Gastroesophageal sphincter (tissue), 4 donors: ENCODE data around the gene WLS. TPM values are rescaled to one million over a fixed set of nuclear protein-coding genes. Genes with fewer than 3 reads are reported as not detected.
A peak's percentile ranks its signal among the peaks of the same experiment; 100 is the strongest.

Experiments used
- ATAC-seq: fragments of 150-250 bp; one replicate; pipeline ENCODE4 v1.9.1; 2016; ENCODE audit warnings: mild to moderate bottlenecking, moderate library complexity
- H3K27ac ChIP-seq, 4 donors: fragments of 200-600 bp; sonication (generic) in 3 of 4; 1 replicate in 3 of 4; 2 replicates in 1 of 4; pipeline ENCODE4 v1.5.1; 2016 to 2019
- H3K27me3 ChIP-seq: fragments of 200-600 bp; sonication (generic); one replicate; pipeline ENCODE4 v1.5.1; 2019
- H3K36me3 ChIP-seq, 2 donors: fragments of 200-600 bp; sonication (generic); one replicate each; pipeline ENCODE4 v1.5.1; 2019; ENCODE audit warnings: control low read depth in 1 of 2
- H3K4me1 ChIP-seq, 3 donors: fragments of 200-600 bp; sonication (generic); 1 replicate in 2 of 3; 2 replicates in 1 of 3; pipeline ENCODE4 v1.5.1; 2016 to 2019; ENCODE audit warnings: control low read depth in 2 of 3
- H3K4me3 ChIP-seq, 2 donors: fragments of 200-600 bp; sonication (generic); one replicate each; pipeline ENCODE4 v1.5.1; 2019; ENCODE audit warnings: mild to moderate bottlenecking in 1 of 2, moderate library complexity in 1 of 2
- H3K9me3 ChIP-seq, 3 donors: fragments of 200-600 bp; sonication (generic); one replicate each; pipeline ENCODE4 v1.5.1; 2017 to 2019; ENCODE audit warnings: control low read depth in 2 of 3
- CTCF ChIP-seq, 4 experiments: fragments of 200-600 bp in 2 of 4; fragments of 450-650 bp in 2 of 4; sonication (generic) in 1 of 4; IDR thresholded peaks; one replicate each; pipeline ENCODE4 v1.5.1; 2017 to 2019; ENCODE audit warnings: antibody characterized with exemption in 4 of 4, mild to moderate bottlenecking in 2 of 4, moderate library complexity in 2 of 4
- EP300 ChIP-seq: sonication (generic); formaldehyde crosslinking; IDR thresholded peaks from one replicate; pipeline ENCODE4 v1.6.1; 2017; ENCODE audit warnings: antibody characterized with exemption, mild to moderate bottlenecking
- POLR2A ChIP-seq, 2 donors: fragments of 450-650 bp; IDR thresholded peaks; one replicate each; pipeline ENCODE4 v1.6.1; 2017; ENCODE audit warnings: antibody characterized with exemption in 2 of 2, mild to moderate bottlenecking in 2 of 2, moderate library complexity in 1 of 2
- POLR2AphosphoS5 ChIP-seq: sonication (generic); formaldehyde crosslinking; IDR thresholded peaks from one replicate; pipeline ENCODE4 v1.6.1; 2017; ENCODE audit warnings: antibody characterized with exemption
- WGBS, 2 donors: methylation state at CpG; one replicate each; pipeline ENCODE4 v1.1.5; 2018; ENCODE audit warnings: low coverage in 1 of 2; 5-methylcytosine and 5-hydroxymethylcytosine counted together
- total RNA-seq, 4 donors: library from RNA; depleted of rRNA; stranded (reverse); fragments of >200 nt; gene quantifications; one replicate each; pipeline ENCODE4 v1.1.0, GENCODE V29; 2016

WLS gene
- total RNA-seq, 4 donors from 2014 or later, result 120 to 280 (median 263) TPM

DNA sequence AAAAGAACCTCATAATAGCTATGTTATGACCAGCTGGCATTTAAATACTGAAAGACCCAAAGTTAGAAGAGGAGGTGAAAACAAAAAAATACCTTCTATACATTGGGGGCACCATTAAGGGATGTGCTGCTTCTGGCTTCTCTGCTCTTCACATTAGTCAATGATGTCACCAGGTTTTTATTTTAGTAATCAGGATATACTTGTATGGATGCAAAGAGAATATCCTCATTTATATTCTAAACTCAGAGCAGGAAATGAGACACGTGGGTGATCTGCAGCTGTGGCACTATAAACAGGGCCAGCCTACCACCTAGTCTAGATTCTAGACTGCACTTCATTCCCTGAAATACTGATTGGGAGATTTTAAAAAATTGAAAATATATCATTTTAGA lies 51.2 kb downstream of the WLS start:
- Histone ChIP-seq H3K9me3 (no peaks in the 10 kb centered on the region), H3K36me3 (peaks cover 0 to 18% of the 10 kb centered on the region in 2 donors), H3K4me3 (no peak overlapping the region), H3K4me1 (peaks cover 22 to 57% (median 22%) of the 10 kb centered on the region in 3 donors), H3K27ac (peak overlapping the region in 1 of 4 donors; percentile 88), H3K27me3 (no peaks in the 10 kb centered on the region)
- 29 to 50% methylated on average over 1 of the region's 1 CpG for WGBS, 2 donors
- TF ChIP-seq EP300 (no peak), POLR2A (IDR thresholded peaks at IDR 0.05) (no peak), CTCF (IDR thresholded peaks at IDR 0.05) (no peak), POLR2AphosphoS5 (no peak)
- no peak for ATAC-seq

GRCh38 chr1:68180441-68181164 lies 51.7 kb downstream of the WLS start:
- Histone ChIP-seq H3K27ac (peak overlapping the region in 2 of 4 donors; percentile 82 to 88), H3K36me3 (peaks cover 0 to 13% of the 10 kb centered on the region in 2 donors), H3K4me1 (peaks cover 27 to 62% (median 27%) of the 10 kb centered on the region in 3 donors), H3K4me3 (no peak overlapping the region), H3K9me3 (no peaks in the 10 kb centered on the region), H3K27me3 (no peaks in the 10 kb centered on the region)
- TF ChIP-seq CTCF (IDR thresholded peaks at IDR 0.05) (no peak), POLR2AphosphoS5 (no peak), POLR2A (IDR thresholded peaks at IDR 0.05) (no peak)
- ATAC-seq, result no peak

DNA sequence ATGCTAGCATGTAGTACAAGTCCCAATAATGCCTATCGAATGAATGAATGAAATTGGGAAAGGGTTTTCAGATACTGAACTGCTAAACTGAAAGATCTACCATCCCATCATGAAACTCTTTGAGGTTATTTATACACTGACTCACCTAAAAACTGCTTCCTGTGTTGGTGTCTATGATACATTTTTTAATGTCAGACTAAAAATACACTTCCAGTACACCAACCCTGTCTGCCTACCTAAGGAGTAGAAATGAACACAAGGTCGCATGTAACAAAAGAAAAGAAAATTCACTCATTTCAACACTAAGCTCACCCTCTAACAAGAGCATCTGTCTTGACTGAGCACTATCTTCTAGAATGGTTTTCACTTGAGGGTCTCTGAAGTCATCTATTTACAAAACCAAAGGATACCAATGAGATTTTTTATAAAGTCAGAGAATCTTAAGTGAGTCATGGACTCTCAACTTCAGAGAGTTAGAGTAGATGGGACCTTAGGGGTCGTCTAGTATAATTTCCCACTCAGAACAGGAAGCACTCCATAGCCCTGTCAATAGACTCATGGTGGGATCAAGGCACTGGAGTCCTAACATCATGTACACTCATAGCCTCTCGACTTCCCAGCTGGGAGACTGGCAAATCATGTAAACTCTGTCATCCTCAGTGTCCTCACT lies 53.4 kb downstream of the WLS start:
- Histone ChIP-seq H3K36me3 (peaks cover 0 to 11% of the 10 kb centered on the region in 2 donors), H3K27ac (peak overlapping the region; percentile 43 to 88 (median 74)), H3K4me3 (no peak overlapping the region), H3K27me3 (no peaks in the 10 kb centered on the region), H3K9me3 (no peaks in the 10 kb centered on the region), H3K4me1 (peaks cover 35 to 71% (median 35%) of the 10 kb centered on the region in 3 donors)
- TF ChIP-seq EP300, result no peak
- TF ChIP-seq POLR2AphosphoS5, result peak; percentile 42
- no peak for TF ChIP-seq CTCF (IDR thresholded peaks at IDR 0.05)
- no peak for TF ChIP-seq POLR2A (IDR thresholded peaks at IDR 0.05)
- no peak for ATAC-seq
- 68 to 69% methylated on average over 4 of the region's 4 CpGs for WGBS, 2 donors

DNA sequence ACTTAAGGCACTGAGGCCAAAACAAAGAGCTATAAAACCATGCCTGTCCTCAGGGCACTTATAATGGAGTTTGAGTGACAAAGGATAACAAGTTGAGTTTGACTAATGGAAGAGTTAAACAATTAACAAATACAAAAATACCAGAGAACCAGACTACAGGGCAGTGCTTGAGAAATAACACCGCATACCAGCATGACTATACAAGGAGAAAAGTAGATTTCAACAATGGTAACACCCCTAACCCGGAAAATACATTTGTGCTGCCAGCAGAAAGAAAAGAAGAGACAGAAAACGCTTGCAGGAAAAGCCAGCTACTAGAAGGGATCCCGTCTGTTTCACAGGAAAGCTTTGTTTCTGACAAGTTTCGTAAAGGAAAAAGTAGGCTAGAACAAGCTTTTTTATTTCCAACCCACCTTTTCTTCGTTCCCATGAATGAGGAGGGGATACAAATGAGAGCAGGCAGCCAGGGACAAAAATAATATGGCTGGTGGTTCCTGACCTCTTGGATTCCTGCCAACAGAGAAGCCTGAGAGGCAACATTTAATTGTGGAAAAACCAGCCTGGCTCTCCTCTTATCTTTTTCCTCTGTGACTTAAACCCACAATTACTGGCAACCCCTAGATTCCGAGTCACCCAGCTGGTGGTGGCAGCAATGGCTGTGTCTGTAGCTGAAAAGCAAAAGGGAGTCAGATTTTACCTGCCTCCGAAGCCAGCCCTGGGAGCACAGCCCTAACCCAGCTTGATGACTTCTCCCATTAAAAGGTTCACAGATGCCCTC lies 56.5 kb downstream of the WLS start:
- peak; percentile 41 for ATAC-seq
- H3K4me3 ChIP-seq, result no peak overlapping the region
- no peaks in the 10 kb centered on the region for H3K9me3 ChIP-seq
- 23 to 28% methylated on average over 6 to 7 of the region's 8 CpGs for WGBS, 2 donors
- peak overlapping the region; percentile 82 to 88 (median 86) for H3K27ac ChIP-seq
- peaks cover 44 to 80% (median 44%) of the 10 kb centered on the region in 3 donors for H3K4me1 ChIP-seq
- no peaks in the 10 kb centered on the region for H3K27me3 ChIP-seq
- peaks cover 0 to 5% of the 10 kb centered on the region in 2 donors for H3K36me3 ChIP-seq
- TF ChIP-seq POLR2AphosphoS5, result peak; percentile 32
- TF ChIP-seq CTCF (IDR thresholded peaks at IDR 0.05), result no peak
- no peak for TF ChIP-seq EP300
